NT2/D1 (cell line): Measurements from ENCODE around the gene B3GALT5.

Experiments
- YY1 ChIP-seq: IDR thresholded peaks from 2 replicates; pipeline ENCODE4 v1.6.1; 2011; ENCODE audit not compliant: insufficient read length, insufficient read depth
- ZNF274 ChIP-seq: IDR thresholded peaks from 2 replicates; pipeline ENCODE4 v1.6.1; 2011; ENCODE audit warnings: mild to moderate bottlenecking, low read depth, low read length

DNA sequence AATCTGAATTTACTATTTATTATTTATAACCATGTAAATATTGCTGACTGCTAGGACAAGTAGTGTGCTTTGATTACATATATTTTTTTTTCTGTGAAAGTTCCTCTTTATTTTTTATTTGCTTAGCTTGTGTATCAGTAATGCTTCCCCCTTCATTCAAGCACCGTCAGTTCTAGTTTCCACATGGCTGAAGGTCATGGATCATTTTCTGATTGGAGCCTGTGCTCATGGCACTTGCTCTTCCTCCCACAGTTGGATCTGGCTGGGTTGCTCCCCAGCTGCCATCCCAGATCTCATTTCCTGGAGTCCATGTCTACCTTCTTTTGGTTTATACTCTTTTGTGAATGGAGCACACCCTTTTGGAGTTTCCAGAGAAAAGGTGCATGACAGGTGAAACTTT is 75.3 kb downstream of the B3GALT5 start:
- TF ChIP-seq ZNF274: no peak
- TF ChIP-seq YY1: no peak
